ENCODE data around the gene LMX1A. TPM values are rescaled to one million over a fixed set of nuclear protein-coding genes. Genes with fewer than 3 reads are reported as not detected.

The LMX1A gene
- total RNA-seq, 6 experiments from 2014 or later, result 0.14 TPM; not detected in 5

DNA sequence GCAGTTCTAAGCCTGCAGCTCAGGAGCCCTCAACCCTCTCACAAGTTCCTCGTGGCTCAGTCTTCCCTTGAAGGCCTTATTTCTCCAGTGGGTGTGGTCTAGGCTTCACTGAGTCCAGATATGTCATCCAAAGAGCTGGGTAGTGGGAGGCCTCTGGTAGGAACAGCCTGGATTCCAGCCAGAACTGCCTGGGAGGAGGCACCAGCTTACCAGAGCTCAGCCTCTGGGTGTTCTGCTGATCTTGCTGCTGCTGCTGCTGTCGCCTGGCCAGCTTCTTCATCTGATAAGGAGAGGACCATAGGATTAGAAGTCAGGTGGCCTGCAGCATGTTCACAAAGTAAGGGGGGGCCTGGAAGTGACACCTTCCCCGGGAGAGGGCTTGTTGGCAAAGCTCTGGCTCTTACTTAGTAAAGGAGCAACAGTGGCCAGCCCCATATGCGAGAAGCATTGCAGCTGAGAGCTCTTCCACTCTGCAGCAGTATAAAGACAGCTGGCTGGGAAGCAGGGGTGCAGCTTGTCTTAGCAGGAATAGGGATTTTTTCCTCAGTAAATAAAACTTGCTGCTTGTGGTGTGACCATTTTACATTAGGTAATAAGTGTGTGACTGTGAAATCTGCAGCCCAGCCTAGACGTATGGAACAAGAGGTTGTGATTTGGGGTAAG lies 148.5 kb downstream of the LMX1A start:
- 58% methylated on average over 2 of the region's 5 CpGs for WGBS (ENCODE audit: insufficient coverage, low coverage, low lambda C conversion rate, missing lambda C conversion rate)
- DNase-seq (no peak), ATAC-seq (no peak)
- Histone ChIP-seq H3K27ac (no peak overlapping the region), H3K4me3 (no peak overlapping the region), H3K27me3 (no peaks in the 10 kb centered on the region), H3K9me3 (no peaks in the 10 kb centered on the region), H3K36me3 (no peaks in the 10 kb centered on the region), H3K4me1 (no peaks in the 10 kb centered on the region)
- intact Hi-C loops (cut with DNase I), result no loop called here
- no peak for TF ChIP-seq POLR2A (IDR thresholded peaks at IDR 0.05)
- TF ChIP-seq, protein P1, sequence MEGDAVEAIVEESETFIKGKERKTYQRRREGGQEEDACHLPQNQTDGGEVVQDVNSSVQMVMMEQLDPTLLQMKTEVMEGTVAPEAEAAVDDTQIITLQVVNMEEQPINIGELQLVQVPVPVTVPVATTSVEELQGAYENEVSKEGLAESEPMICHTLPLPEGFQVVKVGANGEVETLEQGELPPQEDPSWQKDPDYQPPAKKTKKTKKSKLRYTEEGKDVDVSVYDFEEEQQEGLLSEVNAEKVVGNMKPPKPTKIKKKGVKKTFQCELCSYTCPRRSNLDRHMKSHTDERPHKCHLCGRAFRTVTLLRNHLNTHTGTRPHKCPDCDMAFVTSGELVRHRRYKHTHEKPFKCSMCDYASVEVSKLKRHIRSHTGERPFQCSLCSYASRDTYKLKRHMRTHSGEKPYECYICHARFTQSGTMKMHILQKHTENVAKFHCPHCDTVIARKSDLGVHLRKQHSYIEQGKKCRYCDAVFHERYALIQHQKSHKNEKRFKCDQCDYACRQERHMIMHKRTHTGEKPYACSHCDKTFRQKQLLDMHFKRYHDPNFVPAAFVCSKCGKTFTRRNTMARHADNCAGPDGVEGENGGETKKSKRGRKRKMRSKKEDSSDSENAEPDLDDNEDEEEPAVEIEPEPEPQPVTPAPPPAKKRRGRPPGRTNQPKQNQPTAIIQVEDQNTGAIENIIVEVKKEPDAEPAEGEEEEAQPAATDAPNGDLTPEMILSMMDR (IDR thresholded peaks at IDR 0.05), result no peak

DNA sequence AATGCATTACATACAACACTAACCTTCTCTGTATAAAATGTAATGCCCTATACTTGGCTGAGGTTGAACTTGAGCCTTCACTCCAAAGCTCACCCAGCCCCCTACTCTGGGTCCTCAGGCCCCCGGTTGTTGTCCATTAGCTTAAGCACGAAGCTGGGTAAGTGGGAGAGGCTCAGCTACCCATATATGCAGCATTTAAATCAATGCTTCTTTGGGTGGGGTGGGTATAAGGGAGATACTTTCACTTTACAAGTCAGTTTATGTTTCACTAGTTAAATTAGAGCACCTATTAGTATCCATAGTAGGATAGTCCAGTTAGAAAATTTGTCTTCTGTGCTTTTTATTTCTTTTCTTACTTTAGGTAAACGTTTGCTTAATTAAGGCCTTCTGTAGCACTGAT lies 151.4 kb downstream of the LMX1A start:
- DNase-seq (no peak), ATAC-seq (no peak)
- Histone ChIP-seq H3K27me3 (no peaks in the 10 kb centered on the region), H3K4me1 (no peaks in the 10 kb centered on the region), H3K4me3 (no peak overlapping the region), H3K9me3 (no peaks in the 10 kb centered on the region), H3K36me3 (no peaks in the 10 kb centered on the region), H3K27ac (no peak overlapping the region)
- intact Hi-C loops (cut with DNase I), result no loop called here
- TF ChIP-seq, protein P1 (IDR thresholded peaks at IDR 0.05), result no peak
- no peak for TF ChIP-seq POLR2A (IDR thresholded peaks at IDR 0.05)
- WGBS (ENCODE audit: insufficient coverage, low coverage, low lambda C conversion rate, missing lambda C conversion rate), result 47% methylated on average over 3 of the region's 3 CpGs

DNA sequence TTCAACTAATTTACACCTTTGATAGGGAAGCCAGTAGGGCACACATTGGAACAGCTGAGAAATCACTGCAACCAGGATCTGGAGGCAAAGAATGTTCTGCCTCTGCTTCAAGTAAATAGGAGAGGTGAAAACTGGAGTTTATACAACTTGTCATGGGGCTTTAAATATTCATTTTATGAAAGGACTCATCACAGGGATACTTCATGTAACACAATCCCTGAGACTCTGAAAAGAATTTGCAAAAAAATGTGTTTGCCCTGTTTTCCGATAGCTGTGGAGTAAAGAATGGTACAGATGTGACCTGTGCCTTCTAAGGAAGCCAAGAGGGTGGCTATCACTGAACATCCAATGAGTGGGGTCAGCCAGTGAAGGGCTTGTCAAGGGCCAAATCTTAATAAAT lies 152.0 kb downstream of the LMX1A start:
- WGBS (ENCODE audit: insufficient coverage, low coverage, low lambda C conversion rate, missing lambda C conversion rate), result 100% methylated on average over 1 of the region's 1 CpG
- Histone ChIP-seq H3K27ac (no peak overlapping the region), H3K36me3 (no peaks in the 10 kb centered on the region), H3K4me3 (no peak overlapping the region), H3K4me1 (no peaks in the 10 kb centered on the region), H3K9me3 (no peaks in the 10 kb centered on the region), H3K27me3 (no peaks in the 10 kb centered on the region)
- no peak for TF ChIP-seq POLR2A (IDR thresholded peaks at IDR 0.05)
- TF ChIP-seq, protein P1 (IDR thresholded peaks at IDR 0.05), result no peak
- intact Hi-C loops (cut with DNase I), result no loop called here
- no peak for ATAC-seq
- DNase-seq, result no peak

DNA sequence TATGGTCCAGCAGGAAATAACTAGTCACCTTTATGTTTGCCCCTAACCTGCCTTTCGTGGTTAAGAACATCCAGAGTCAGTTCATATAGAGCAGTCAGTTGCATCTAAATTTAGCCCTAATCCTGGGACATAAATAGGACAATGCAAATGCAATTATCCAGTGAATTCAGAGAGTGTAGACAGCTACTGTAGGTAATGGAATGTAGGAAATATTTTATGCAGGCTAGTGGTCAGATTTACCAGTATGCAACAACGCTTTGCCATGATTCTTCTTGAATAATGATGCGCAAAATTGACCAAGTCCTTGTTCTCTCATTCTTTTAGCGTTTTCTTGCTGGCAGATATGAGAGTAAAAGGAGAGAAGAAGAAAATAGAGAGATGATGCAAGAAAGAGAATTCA lies 165.4 kb downstream of the LMX1A start:
- intact Hi-C loops (cut with DNase I), result no loop called here
- Histone ChIP-seq H3K4me1 (no peaks in the 10 kb centered on the region), H3K27me3 (no peaks in the 10 kb centered on the region), H3K27ac (no peak overlapping the region), H3K36me3 (no peaks in the 10 kb centered on the region), H3K9me3 (no peaks in the 10 kb centered on the region), H3K4me3 (no peak overlapping the region)
- ATAC-seq, result no peak
- 60% methylated on average over 4 of the region's 4 CpGs for WGBS (ENCODE audit: insufficient coverage, low coverage, low lambda C conversion rate, missing lambda C conversion rate)
- TF ChIP-seq POLR2A (IDR thresholded peaks at IDR 0.05), result no peak
- TF ChIP-seq, protein P1 (IDR thresholded peaks at IDR 0.05), result no peak
- DNase-seq, result no peak

All from right lobe of liver (tissue), 6 donors.